ENCODE measurements around the gene PPP1R9B. TPM values are rescaled to one million over a fixed set of nuclear protein-coding genes. Genes with fewer than 3 reads are reported as not detected.
A peak's percentile ranks its signal among the peaks of the same experiment; 100 is the strongest.

PPP1R9B gene
- total RNA-seq, 1 donor from 2014 or later, result 51.5 TPM

DNA sequence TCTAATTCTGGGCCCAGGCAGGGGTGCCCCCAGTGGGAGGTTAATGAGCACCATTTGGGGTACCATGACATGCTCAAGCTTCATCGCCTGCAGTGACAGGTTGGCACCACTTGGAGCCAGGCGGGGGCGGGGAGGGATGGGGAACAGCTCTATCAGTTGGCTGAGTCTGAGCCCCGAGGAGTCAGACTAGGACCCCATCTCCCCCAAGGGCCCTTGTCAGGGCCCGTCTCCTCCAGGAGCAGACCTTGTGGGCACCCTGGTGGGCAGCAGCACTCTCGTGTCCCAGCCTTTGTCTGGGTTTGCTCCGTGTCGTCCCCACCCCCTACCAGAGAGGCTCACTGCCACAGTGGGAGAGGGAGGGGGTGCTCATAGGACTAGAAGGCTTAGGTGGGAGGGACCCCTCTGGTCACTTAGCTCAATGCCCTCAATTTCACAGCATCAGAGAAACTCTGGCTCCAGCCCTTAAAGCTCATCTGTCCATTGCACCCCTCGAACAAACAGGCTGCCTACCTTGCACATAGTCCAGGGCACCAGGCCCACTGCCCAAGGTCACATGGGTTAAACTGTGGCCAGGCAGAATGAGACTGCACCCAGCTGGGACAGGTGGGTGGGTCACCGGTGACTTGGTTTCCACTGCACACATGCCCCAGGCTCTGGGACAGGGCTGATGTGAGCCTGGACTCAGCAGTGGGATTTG lies 4.1 kb downstream of the PPP1R9B start:
- Mint-ChIP-seq H3K27me3 (no peaks in the 10 kb centered on the region), H3K27ac (no peak overlapping the region), H3K36me3 (peaks cover 19% of the 10 kb centered on the region), H3K4me3 (peak overlapping the region; percentile 88), H3K9me3 (no peaks in the 10 kb centered on the region), H3K4me1 (ENCODE audit: unreplicated experiment) (peaks cover 25% of the 10 kb centered on the region)
- TF ChIP-seq, protein P1, sequence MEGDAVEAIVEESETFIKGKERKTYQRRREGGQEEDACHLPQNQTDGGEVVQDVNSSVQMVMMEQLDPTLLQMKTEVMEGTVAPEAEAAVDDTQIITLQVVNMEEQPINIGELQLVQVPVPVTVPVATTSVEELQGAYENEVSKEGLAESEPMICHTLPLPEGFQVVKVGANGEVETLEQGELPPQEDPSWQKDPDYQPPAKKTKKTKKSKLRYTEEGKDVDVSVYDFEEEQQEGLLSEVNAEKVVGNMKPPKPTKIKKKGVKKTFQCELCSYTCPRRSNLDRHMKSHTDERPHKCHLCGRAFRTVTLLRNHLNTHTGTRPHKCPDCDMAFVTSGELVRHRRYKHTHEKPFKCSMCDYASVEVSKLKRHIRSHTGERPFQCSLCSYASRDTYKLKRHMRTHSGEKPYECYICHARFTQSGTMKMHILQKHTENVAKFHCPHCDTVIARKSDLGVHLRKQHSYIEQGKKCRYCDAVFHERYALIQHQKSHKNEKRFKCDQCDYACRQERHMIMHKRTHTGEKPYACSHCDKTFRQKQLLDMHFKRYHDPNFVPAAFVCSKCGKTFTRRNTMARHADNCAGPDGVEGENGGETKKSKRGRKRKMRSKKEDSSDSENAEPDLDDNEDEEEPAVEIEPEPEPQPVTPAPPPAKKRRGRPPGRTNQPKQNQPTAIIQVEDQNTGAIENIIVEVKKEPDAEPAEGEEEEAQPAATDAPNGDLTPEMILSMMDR (conservative IDR thresholded peaks at IDR 0.05), result peak; percentile 32
- no peak for DNase-seq (ENCODE audit: extremely low spot score, unreplicated experiment)

DNA sequence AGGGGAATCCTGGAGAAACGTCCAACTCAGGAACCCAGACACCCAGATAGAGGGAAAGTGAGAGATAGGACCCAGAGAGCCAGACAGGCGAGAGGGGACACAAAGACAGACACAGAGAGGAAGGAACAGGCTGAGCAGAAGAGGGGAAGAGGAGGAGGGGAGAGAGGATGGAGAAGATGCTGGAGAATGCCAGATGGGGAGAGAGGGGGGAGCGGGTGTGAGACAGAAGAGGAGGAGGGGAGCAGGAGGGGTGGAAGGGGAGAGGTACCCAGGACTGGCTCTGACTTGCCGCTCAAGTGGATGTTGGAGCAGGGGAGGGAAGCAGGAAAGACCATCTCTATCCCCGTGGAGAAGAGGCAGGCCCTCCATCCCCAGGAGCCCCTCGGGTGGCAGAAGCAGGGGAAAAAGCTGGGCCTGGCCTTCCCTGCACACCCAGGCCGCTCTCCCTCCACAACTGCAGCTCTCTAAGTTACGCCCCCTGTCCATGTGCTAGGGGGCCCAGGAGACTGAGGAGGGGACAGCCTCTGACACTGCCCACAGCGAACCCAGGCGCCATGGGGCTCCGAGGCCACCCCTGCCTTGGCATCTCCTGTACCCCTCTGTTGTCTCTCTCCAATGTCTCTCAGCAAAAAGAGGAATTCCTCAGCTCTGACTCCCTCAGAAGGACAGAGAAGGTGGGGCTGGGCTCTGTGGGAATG lies 4.8 kb downstream of the PPP1R9B start:
- H3K4me3 Mint-ChIP-seq, result peak overlapping the region; percentile 53
- no peaks in the 10 kb centered on the region for H3K9me3 Mint-ChIP-seq
- H3K27ac Mint-ChIP-seq, result no peak overlapping the region

DNA sequence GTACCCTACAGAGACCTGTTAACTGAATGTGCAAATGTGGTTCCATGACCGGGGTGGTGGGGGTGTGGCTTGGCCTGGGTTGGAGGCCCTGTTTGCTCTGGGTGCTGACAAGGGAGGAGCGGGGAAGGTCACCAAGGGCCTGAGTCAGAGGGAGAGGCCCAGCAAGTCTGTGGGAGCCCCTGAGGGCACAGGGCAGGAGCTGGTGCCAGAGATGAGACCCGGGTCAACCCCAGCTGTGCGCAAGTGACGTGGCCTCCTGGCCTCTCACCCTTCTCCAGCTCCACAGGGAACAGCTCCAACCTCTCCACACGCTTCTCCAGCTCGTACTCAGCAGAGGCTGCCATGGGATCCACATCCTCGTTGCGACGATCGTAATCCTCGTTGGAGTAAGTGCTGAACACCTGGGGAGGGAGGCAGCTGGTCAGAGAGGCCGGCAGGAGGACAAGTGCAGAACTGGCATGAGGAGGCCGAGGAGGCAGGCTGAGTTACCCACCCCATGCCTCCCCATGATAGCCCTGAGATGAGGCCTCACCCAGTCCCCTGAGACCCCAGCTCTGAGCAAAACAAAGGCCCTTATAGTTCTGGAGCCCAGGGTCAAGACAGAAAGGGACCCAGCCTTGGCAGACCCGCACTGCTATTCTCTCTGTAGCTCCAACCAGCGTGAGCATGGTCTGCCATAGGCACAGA lies 5.5 kb downstream of the PPP1R9B start:
- Mint-ChIP-seq H3K9me3 (no peaks in the 10 kb centered on the region), H3K36me3 (peaks cover 21% of the 10 kb centered on the region), H3K27me3 (no peaks in the 10 kb centered on the region), H3K27ac (no peak overlapping the region), H3K4me3 (peak overlapping the region; percentile 53), H3K4me1 (ENCODE audit: unreplicated experiment) (peaks cover 29% of the 10 kb centered on the region)
- DNase-seq (ENCODE audit: extremely low spot score, unreplicated experiment), result no peak
- TF ChIP-seq, protein P1 (conservative IDR thresholded peaks at IDR 0.05), result no peak

More for the DNA sequence above, 4.8 kb downstream of the PPP1R9B start:
- peaks cover 19% of the 10 kb centered on the region for H3K36me3 Mint-ChIP-seq
- no peak for DNase-seq (ENCODE audit: extremely low spot score, unreplicated experiment)
- TF ChIP-seq, protein P1 (conservative IDR thresholded peaks at IDR 0.05), result no peak
- H3K4me1 Mint-ChIP-seq (ENCODE audit: unreplicated experiment), result peaks cover 25% of the 10 kb centered on the region
- H3K27me3 Mint-ChIP-seq, result no peaks in the 10 kb centered on the region

DNA sequence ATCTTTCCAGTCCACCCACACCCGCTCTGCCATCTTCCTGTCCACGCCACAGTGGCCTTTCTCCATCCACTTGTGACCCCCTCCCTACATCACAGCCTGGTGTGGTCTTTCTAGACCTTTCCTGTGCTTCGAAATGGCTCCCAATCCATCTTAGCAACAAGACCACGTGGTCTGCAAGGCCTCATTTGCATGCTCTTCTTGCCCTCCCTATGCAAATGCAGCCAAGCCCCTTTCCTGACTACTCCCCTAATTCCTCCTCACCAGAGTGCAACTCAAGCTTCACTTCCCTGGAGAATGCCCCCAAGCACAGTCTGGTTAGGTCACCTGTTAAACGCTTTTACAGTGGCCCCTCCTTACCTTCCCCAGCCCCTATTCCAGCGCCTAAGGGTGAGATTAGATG lies 6.1 kb downstream of the PPP1R9B start:
- H3K4me3 Mint-ChIP-seq, result no peak overlapping the region
- H3K27me3 Mint-ChIP-seq, result no peaks in the 10 kb centered on the region
- H3K4me1 Mint-ChIP-seq (ENCODE audit: unreplicated experiment), result peaks cover 33% of the 10 kb centered on the region
- no peak overlapping the region for H3K27ac Mint-ChIP-seq
- no peaks in the 10 kb centered on the region for H3K9me3 Mint-ChIP-seq
- peaks cover 26% of the 10 kb centered on the region for H3K36me3 Mint-ChIP-seq
- TF ChIP-seq, protein P1 (conservative IDR thresholded peaks at IDR 0.05), result no peak
- no peak for DNase-seq (ENCODE audit: extremely low spot score, unreplicated experiment)

DNA sequence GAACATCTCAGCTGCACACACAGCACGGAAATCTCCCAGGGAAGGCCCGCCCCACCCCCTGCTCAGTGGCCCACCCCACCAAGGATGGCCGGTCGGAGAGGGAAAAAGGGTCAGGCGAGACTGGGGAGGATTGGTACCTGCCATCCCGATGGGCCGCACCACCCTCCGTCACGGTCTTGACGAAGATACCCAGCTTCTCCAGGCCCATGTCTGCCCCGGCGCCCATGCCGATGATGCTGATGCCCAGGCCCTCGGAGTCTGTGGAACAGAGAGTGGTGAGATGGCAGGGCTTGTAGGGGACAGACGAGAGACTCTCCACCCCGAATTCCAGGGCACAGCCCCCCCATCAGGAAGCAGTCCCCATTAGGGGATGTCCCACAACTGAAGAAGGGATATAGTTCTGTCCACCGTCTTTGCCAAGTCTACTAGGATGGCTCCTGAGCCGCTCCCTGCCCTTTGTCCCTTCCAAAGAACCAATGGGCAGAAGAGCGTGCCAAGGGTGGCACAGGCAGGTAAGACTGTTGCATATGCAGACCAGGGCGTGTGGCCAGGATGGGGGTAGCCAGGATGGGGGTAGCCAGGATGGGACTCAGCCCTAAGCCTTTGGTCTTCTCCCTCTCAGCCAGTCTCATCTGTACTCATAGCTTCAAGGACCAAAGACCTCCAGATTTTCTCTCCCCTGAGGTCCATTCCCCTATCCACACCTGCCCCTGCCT lies 6.9 kb downstream of the PPP1R9B start:
- H3K4me3 Mint-ChIP-seq, result no peak overlapping the region
- H3K36me3 Mint-ChIP-seq, result peaks cover 26% of the 10 kb centered on the region
- H3K4me1 Mint-ChIP-seq (ENCODE audit: unreplicated experiment), result peaks cover 33% of the 10 kb centered on the region

More for the DNA sequence above, 6.9 kb downstream of the PPP1R9B start:
- Mint-ChIP-seq H3K27me3 (no peaks in the 10 kb centered on the region), H3K27ac (no peak overlapping the region), H3K9me3 (no peaks in the 10 kb centered on the region)
- no peak for DNase-seq (ENCODE audit: extremely low spot score, unreplicated experiment)
- TF ChIP-seq, protein P1 (conservative IDR thresholded peaks at IDR 0.05), result no peak

Data from type B pancreatic cell (in vitro differentiated cells).